ENCODE measurements around the gene RFX4.

GRCh38 chr12:106729611-106730010 is 146.8 kb downstream of the RFX4 start:
- TF ChIP-seq IRF2 (CRISPR knock-in tag; IDR thresholded peaks at IDR 0.05) (no peak), BACH1 (tag; IDR thresholded peaks at IDR 0.05) (no peak), MLX (CRISPR knock-in tag; conservative IDR thresholded peaks at IDR 0.05) (no peak), ELF1 (tag; IDR thresholded peaks at IDR 0.05) (no peak), POLR2AphosphoS5 (IDR thresholded peaks at IDR 0.05; ENCODE audit: control insufficient read depth, insufficient read depth, low read depth, low read length) (no peak), CTCF (IDR thresholded peaks at IDR 0.05 in 2 of 3, conservative IDR thresholded peaks at IDR 0.05 in 1 of 3; ENCODE audit: insufficient read depth in 2 of 3, low read depth in 1 of 3, low read length in 3 of 3) (no peak), SLC30A9 (CRISPR knock-in tag; IDR thresholded peaks at IDR 0.05) (no peak)
